ENCODE data around the gene SUV39H2.

GRCh38 chr10:14860791-14861190, 17.9 kb upstream of the SUV39H2 start:
- TF ChIP-seq CTCF (IDR thresholded peaks at IDR 0.05; ENCODE audit: low read depth, low read length, poor library complexity, severe bottlenecking) (no peak), EZH2phosphoT487 (IDR thresholded peaks at IDR 0.05; ENCODE audit: borderline replicate concordance, low read length) (no peak)
